NCI-H2196 (cell line): ENCODE data around the gene DPH2.

Experiments used
- DNase-seq: peaks from one replicate; lab custom pipeline; 2025; ENCODE audit not compliant: unreplicated experiment; lab: John Stamatoyannopoulos, UW

The DPH2 gene

GRCh38 chr1:43965316-43965715 lies 4.5 kb upstream of the DPH2 start:
- no peak for DNase-seq

- DNase-seq: no peak
Observed at GRCh38 chr1:43968348-43968948, 1.4 kb upstream of the DPH2 start.

- DNase-seq: no peak
Observed at GRCh38 chr1:43969416-43969745, 429 bp upstream of the DPH2 start.

- no peak for DNase-seq
Observed at GRCh38 chr1:43970502-43970901, 692 bp downstream of the DPH2 start.

GRCh38 chr1:43970911-43971310 lies 1.1 kb downstream of the DPH2 start:
- no peak for DNase-seq

- DNase-seq: no peak
Observed at GRCh38 chr1:43971336-43971980, 1.6 kb downstream of the DPH2 start.

GRCh38 chr1:43973981-43974442 lies 4.2 kb downstream of the DPH2 start:
- DNase-seq: no peak

GRCh38 chr1:43974443-43975248 lies 4.8 kb downstream of the DPH2 start, which contains the start of gene ATP6V0B:
TSS of gene ATP6V0B (plus strand) at chr1:43974960. CDS start at chr1:43975041, 81 bp downstream.
- DNase-seq: peak; percentile 96

- no peak for DNase-seq
Observed at GRCh38 chr1:43975249-43975961, 5.6 kb downstream of the DPH2 start.

GRCh38 chr1:43976045-43976444 lies 6.2 kb downstream of the DPH2 start:
- DNase-seq: no peak

GRCh38 chr1:43976890-43977289 lies 7.1 kb downstream of the DPH2 start:
- DNase-seq: no peak

GRCh38 chr1:43977376-43978263 lies 7.8 kb downstream of the DPH2 start:
- DNase-seq: no peak

GRCh38 chr1:43978264-43978550 lies 8.4 kb downstream of the DPH2 start:
- DNase-seq: no peak

- DNase-seq: peak; percentile 62
Observed at GRCh38 chr1:43978551-43979260, 8.9 kb downstream of the DPH2 start, which contains the start of gene B4GALT2. TSS of gene B4GALT2 (plus strand) at chr1:43979210. CDS start at chr1:43981161, 1,951 bp downstream.

- DNase-seq: no peak
Observed at GRCh38 chr1:43979261-43979527, 9.4 kb downstream of the DPH2 start.

- no peak for DNase-seq
Observed at GRCh38 chr1:43979528-43980254, 9.9 kb downstream of the DPH2 start.

- no peak for DNase-seq
Observed at GRCh38 chr1:43980255-43981134, 10.7 kb downstream of the DPH2 start.

- DNase-seq: no peak
Observed at GRCh38 chr1:43981135-43981491, 11.3 kb downstream of the DPH2 start.

GRCh38 chr1:43981636-43982035 lies 11.8 kb downstream of the DPH2 start:
- no peak for DNase-seq
